GM18498 (cell line): ENCODE data around the gene CMIP.

Experiments
- ATAC-seq: cut with Tn5 transposase; IDR thresholded peaks from one replicate; pipeline ENCODE4 v1.9.1; 2021; ENCODE audit warnings: mild to moderate bottlenecking, moderate library complexity; ENCODE audit not compliant: unreplicated experiment

CMIP gene

DNA sequence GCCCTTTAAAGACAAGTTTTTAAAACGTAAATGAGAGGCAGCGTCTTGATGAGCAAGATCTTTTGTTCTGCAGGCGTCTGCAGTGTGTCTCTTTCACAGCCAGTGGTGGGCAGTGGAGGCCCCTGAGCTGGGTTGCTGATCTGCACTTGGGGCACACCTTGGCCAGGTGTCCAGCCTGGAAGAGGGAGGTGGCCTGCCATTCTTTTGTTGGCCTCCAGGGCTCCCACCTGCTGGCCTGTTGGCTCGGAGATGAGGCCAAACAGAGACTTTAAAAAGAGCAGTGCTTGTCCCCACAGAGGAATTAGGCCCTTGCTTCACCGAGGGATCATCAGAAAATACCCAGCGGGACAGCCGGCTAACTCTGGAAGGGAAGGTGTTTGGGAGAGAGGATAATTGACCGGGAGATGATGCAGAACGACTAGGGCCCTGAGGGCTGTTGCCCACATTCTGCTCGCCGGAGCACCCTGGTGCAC lies 188.6 kb downstream of the CMIP start:
- ATAC-seq, result no peak

DNA sequence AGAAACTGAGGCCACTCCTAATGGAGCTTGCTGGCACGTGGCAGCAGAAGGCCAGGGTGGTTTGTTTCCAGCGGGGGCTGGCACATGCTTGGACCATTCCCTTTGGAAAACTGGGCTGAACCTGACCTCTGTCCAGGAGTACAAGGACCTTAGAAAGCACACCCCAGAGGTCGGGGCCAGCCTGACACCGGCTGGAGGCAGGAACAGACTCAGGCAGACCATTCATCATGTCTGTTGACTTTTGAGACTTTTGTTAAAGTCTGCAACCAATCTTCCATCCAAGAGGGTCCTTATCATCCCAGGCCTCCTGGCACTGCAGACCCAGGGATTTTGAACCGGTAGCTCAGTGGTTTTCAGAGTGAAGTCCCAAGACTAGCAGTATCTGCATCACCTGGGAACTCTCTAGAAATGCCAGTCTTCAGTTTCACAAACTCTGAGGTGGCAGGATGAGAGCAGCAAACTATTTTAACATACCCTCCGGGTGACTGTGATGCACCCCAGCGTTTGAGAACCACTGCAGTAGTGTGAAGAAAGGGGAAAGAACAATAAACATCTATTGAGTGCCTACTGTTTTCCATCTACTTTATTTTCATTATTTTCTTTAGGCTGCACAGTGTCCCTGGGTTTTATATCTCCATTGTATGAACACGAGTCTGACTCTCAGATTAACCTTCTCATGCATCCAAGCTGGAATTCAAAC lies 189.2 kb downstream of the CMIP start:
- no peak for ATAC-seq

DNA sequence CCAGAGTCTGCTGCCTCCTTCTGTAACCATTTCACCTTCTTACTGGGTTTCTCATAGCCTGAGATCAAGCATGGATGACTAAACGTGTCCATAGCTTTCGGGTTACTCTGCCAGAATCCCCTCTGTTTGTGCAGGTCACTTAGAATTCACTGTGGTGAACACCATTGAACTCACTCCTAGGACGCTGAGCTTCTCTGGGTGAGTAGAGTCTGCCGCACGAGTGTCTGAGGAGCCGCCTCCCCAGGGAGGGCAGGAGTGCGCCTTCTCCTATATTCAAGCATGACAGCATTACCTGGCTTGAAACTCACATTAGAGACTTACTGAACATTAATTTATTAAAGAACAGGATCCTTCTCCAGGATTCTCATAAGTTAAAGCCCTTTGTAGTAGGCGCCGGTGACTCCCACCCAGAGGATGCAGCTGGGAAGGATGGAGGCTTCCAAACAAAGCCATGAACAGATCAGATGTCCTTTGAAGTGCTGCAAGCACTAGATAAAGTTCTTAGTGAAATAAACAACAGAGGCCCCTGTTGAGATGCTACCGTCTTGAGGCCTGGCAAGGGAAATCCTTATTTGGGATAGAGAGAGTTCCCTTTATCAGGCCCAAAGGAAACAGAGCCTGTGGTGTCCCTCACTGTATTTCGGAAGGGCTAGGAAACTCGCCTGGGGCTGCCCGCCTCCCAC lies 189.9 kb downstream of the CMIP start:
- no peak for ATAC-seq

- no peak for ATAC-seq
Measured at GRCh38 chr16:81635063-81635937, 190.7 kb downstream of the CMIP start.

GRCh38 chr16:81636298-81636993 lies 191.8 kb downstream of the CMIP start:
- ATAC-seq, result no peak

- no peak for ATAC-seq
Measured at GRCh38 chr16:81637336-81638235, 193.0 kb downstream of the CMIP start.

DNA sequence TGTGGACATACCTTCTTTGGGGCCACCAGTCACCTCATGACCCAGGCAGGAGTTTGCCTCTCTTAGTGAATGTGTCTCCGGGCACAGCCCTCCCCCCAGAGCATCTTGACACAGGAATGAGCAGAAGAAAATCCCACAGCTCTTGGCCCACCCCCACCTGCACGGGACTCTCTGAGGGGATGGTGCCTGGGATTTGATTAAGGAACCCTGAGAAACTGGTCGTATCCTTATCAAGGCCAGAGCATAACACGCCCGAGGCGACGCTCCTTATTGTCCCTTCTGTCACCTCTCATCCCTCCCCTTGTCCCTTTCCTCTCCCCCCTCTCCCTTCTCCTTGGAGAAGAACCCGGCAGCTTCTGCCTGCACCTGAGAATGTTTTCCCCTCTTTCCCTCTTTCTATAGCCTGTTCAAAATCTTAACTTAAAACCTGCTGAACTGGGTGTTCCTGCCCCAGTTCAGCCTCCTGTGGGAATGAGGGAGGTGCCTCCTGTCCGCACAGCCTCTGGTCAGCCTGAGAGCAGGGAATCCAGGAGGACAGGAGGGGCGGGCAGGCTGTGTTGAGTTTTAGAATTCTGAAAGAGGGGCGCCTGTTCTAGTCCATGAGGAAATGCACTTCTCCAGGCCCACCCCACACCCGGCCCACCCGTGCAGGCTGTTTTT lies 193.8 kb downstream of the CMIP start:
- ATAC-seq, result no peak

GRCh38 chr16:81639348-81639747 lies 194.7 kb downstream of the CMIP start:
- no peak for ATAC-seq

GRCh38 chr16:81639931-81640680 lies 195.5 kb downstream of the CMIP start:
- ATAC-seq, result no peak

- ATAC-seq, result no peak
Measured at GRCh38 chr16:81640681-81641070, 196.1 kb downstream of the CMIP start.

DNA sequence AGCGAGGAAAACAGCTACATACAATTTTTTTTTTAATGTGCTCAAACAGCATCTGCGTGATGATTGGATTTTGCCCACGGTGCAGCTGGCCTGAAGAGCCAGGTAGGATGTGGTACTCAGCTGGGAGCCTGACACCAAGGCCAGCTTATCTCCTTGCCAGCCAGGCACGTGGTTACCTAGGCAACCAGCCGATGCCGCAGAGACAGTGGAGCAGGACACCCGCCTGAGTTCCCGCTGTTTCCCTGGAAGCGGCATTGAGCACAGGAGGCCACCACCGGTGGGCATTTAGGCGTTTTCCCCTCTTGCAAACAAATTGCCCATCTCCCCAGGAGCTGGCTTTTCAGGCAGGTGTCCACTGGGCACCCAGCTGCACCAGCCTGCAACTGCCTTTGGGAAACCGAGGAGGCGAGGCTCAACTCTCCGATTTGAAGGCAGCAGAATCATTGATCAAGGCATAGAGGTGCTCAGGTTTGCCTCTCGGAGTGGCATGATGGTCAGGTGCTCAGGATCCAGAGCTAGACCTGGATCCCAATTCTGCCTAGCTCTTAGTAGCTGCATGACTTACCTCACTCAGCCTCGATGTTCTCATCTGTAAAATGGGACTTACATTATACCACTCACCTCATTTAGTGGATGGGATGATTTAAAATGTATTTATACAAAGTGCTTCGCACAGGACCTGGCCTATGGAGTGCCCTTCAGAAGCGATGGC lies 196.9 kb downstream of the CMIP start:
- ATAC-seq, result no peak

DNA sequence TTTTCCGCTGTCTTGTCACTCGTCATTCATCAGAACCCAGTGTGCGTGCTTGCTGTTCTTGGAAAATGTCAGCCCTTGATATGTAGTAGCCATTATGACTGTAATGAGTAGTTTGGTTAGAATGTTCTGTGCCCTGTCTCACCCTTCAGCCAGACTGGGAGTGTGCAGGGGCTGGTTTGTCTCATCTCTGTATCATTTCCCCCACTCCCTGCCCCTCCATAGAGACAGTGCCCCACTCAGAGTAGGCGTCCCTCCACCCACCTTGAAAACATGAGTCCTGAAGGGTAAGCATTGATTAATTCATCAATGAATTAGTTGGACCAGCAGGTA lies 197.5 kb downstream of the CMIP start:
- no peak for ATAC-seq

DNA sequence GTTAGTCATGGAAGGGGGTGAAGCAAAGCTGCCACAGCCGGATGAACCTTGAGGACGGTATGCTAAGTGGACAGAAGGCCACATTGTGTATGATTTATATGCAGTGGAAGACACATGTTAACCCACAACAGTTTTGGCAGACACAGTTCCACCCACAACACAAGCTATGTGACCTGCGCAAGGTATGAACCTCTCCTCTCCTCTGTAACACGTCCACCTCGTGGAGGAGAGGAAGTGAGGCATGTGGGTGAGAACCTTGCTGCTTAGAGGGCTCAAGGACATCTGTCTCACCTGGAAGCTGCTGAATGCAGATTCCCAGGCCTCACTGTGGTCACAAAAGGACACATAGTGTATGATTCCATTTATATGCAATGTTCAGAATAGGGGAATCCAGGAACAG lies 198.3 kb downstream of the CMIP start:
- ATAC-seq, result no peak

GRCh38 chr16:81645266-81645694 lies 200.7 kb downstream of the CMIP start:
- ATAC-seq, result no peak

- ATAC-seq, result no peak
Measured at GRCh38 chr16:81645925-81646324, 201.3 kb downstream of the CMIP start.

- ATAC-seq, result no peak
Measured at GRCh38 chr16:81646561-81646960, 202.0 kb downstream of the CMIP start.

DNA sequence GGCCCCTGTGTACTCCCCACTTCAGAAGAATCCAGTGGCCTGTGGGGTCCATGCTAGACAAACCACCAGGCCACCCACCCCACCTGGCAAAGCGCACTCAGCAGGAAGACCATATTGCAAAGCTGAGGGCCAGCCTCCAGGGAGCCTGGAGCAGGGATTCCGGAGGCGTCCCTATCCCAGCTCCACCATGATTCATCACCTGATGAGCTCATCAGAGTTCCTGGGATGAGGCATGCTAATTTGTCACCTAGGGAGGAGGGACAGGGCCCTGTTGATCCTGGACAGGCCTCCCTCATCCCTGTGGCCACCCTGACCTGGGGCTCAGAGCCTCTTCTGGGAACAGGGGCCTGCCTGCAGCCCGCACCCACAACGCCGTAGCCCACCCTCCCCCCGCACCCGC lies 202.9 kb downstream of the CMIP start:
- no peak for ATAC-seq

GRCh38 chr16:81649561-81650184 lies 205.1 kb downstream of the CMIP start:
- no peak for ATAC-seq
